Keratinocyte (primary cell): ENCODE measurements around the gene ALPI.

ENCODE experiments used
- EZH2 ChIP-seq: IDR thresholded peaks from one replicate; pipeline ENCODE4 v1.6.1; 2012; ENCODE audit warnings: inconsistent platforms, mild to moderate bottlenecking, low read length, moderate library complexity
- TF ChIP-seq, protein P1 (sequence below), 3 experiments: IDR thresholded peaks in 1 of 3; conservative IDR thresholded peaks in 1 of 3; optimal IDR thresholded peaks in 1 of 3; 2 replicates in 2 of 3; 3 replicates in 1 of 3; pipeline versions ENCODE3 to v1.5.1; 2011; ENCODE audit warnings: low read length in 3 of 3, mild to moderate bottlenecking in 3 of 3, moderate library complexity in 2 of 3, control low read depth in 1 of 3, inconsistent platforms in 1 of 3; ENCODE audit not compliant: insufficient read depth in 2 of 3; ENCODE audit errors: extremely low read depth in 1 of 3

DNA sequence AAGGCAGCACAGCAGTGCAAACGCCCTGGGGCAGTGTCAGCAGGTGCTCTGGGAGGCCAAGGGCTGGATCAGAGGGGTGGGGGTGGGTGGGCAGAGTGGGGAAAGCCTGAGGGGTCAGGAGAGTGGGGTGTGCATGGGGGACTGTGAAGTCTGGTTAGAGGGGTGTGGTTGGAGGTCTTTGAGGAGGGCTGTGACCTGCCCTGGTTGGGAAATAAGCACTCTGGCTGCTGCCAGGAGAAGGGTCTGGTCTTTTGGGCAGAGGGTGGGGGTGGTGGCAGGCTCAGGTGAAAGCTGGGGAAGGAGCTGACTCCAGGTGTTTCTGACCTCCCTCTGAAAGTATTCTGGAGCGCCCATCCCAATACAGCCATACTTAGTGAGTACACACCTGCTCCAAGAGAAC is 4.2 kb downstream of the ALPI start:
- TF ChIP-seq, protein P1, sequence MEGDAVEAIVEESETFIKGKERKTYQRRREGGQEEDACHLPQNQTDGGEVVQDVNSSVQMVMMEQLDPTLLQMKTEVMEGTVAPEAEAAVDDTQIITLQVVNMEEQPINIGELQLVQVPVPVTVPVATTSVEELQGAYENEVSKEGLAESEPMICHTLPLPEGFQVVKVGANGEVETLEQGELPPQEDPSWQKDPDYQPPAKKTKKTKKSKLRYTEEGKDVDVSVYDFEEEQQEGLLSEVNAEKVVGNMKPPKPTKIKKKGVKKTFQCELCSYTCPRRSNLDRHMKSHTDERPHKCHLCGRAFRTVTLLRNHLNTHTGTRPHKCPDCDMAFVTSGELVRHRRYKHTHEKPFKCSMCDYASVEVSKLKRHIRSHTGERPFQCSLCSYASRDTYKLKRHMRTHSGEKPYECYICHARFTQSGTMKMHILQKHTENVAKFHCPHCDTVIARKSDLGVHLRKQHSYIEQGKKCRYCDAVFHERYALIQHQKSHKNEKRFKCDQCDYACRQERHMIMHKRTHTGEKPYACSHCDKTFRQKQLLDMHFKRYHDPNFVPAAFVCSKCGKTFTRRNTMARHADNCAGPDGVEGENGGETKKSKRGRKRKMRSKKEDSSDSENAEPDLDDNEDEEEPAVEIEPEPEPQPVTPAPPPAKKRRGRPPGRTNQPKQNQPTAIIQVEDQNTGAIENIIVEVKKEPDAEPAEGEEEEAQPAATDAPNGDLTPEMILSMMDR (optimal IDR thresholded peaks at IDR 0.05 in 1 of 3, IDR thresholded peaks at IDR 0.05 in 1 of 3, conservative IDR thresholded peaks at IDR 0.05 in 1 of 3; ENCODE audit: extremely low read depth in 1 of 3, insufficient read depth in 2 of 3, low read length in 3 of 3), result no peak
- TF ChIP-seq EZH2, result no peak
